WTC11 (cell line): ENCODE measurements around the gene NAV2. TPM values are rescaled to one million over a fixed set of nuclear protein-coding genes. Genes with fewer than 3 reads are reported as not detected.

Experiments
- ATAC-seq: fragments of 200-7000 bp; cut with Tn5 transposase; 2 replicates; pipeline ENCODE4 v1.10.0; 2021; ENCODE audit warnings: mild to moderate bottlenecking, moderate library complexity
- Bru-seq: library from RNA; stranded (reverse); fragments of 400-500 nt; gene quantifications from one replicate; lab custom pipeline; 2021; lab: Mats Ljungman, UMichigan
- CTCF ChIA-PET: fragments of 300-600 bp; sonication (Branson Sonifier 250); formaldehyde crosslinking; loops from one replicate; lab custom pipeline; 2021; ENCODE audit warnings: antibody characterized with exemption; lab: Charles Lee
- POLR2A ChIA-PET: fragments of 350-600 bp; sonication (Branson Sonifier 250); formaldehyde crosslinking; loops from one replicate; lab custom pipeline; 2021; ENCODE audit warnings: antibody characterized with exemption; lab: Charles Lee
- DNase-seq: peaks from one replicate; pipeline ENCODE4 v3.0.0; 2021; ENCODE audit warnings: low spot score
- H3K27ac Mint-ChIP-seq: 2 replicates; pipeline ENCODE4 v1.8.0; 2021; ENCODE audit warnings: mixed read lengths
- H3K27me3 Mint-ChIP-seq: 2 replicates; pipeline ENCODE4 v1.8.0; 2021; ENCODE audit warnings: low read depth, mild to moderate bottlenecking, moderate library complexity, mixed read lengths
- H3K36me3 Mint-ChIP-seq: 2 replicates; pipeline ENCODE4 v1.8.0; 2021; ENCODE audit warnings: mixed read lengths
- H3K4me1 Mint-ChIP-seq: 2 replicates; pipeline ENCODE4 v1.8.0; 2022; ENCODE audit warnings: mixed read lengths
- H3K4me3 Mint-ChIP-seq: 2 replicates; pipeline ENCODE4 v1.8.0; 2021; ENCODE audit warnings: mild to moderate bottlenecking, moderate library complexity, mixed read lengths
- H3K9me3 Mint-ChIP-seq: 2 replicates; pipeline ENCODE4 v1.8.0; 2021; ENCODE audit warnings: mixed read lengths
- ATF1 ChIP-seq: sonication (generic); formaldehyde crosslinking; IDR thresholded peaks from 2 replicates; pipeline ENCODE4 v1.8.1; 2023; ENCODE audit warnings: mild to moderate bottlenecking, moderate library complexity, missing genetic modification reagents
- E2F4 ChIP-seq: sonication (generic); formaldehyde crosslinking; IDR thresholded peaks from 2 replicates; pipeline ENCODE4 v1.8.1; 2022; ENCODE audit warnings: low read depth, mild to moderate bottlenecking, moderate library complexity, missing genetic modification reagents, borderline replicate concordance
- EMX1 ChIP-seq: fragments of 250-450 bp; sonication (Bioruptor Pico); IDR thresholded peaks from 2 replicates; pipeline ENCODE4 v1.8.0; 2021; ENCODE audit warnings: mild to moderate bottlenecking
- ESRRA ChIP-seq: sonication (generic); formaldehyde crosslinking; IDR thresholded peaks from 2 replicates; pipeline ENCODE4 v1.8.1; 2022; ENCODE audit warnings: mild to moderate bottlenecking, missing genetic modification reagents, borderline replicate concordance
- FOXP4 ChIP-seq: sonication (generic); formaldehyde crosslinking; IDR thresholded peaks from 2 replicates; pipeline ENCODE4 v1.8.0; 2022; ENCODE audit warnings: mild to moderate bottlenecking, missing genetic modification reagents
- GRHL2 ChIP-seq: fragments of 250-450 bp; sonication (Bioruptor Pico); IDR thresholded peaks from 2 replicates; pipeline ENCODE4 v1.8.0; 2022; ENCODE audit warnings: mild to moderate bottlenecking, moderate library complexity; ENCODE audit not compliant: insufficient replicate concordance, severe bottlenecking
- GTF2I ChIP-seq: fragments of 250-450 bp; sonication (Bioruptor Pico); conservative IDR thresholded peaks from 2 replicates; pipeline ENCODE4 v1.4.0; 2021; ENCODE audit warnings: mild to moderate bottlenecking
- JUN ChIP-seq: sonication (generic); formaldehyde crosslinking; IDR thresholded peaks from 2 replicates; pipeline ENCODE4 v1.8.0; 2023; ENCODE audit warnings: mild to moderate bottlenecking, missing genetic modification reagents
- KAT7 ChIP-seq: sonication (generic); formaldehyde crosslinking; IDR thresholded peaks from 2 replicates; pipeline ENCODE4 v1.8.1; 2023; ENCODE audit warnings: missing genetic modification reagents, mild to moderate bottlenecking, borderline replicate concordance
- MXD4 ChIP-seq: fragments of 250-450 bp; sonication (Bioruptor Pico); IDR thresholded peaks from 2 replicates; pipeline ENCODE4 v1.8.0; 2021; ENCODE audit warnings: mild to moderate bottlenecking, moderate library complexity, borderline replicate concordance
- NFATC4 ChIP-seq: fragments of 250-450 bp; sonication (Bioruptor Pico); IDR thresholded peaks from 2 replicates; pipeline ENCODE4 v1.9.0; 2021; ENCODE audit warnings: mild to moderate bottlenecking
- NFE2L1 ChIP-seq: sonication (generic); formaldehyde crosslinking; IDR thresholded peaks from 2 replicates; pipeline ENCODE4 v1.8.1; 2023; ENCODE audit warnings: missing genetic modification reagents
- NR1H2 ChIP-seq: sonication (generic); formaldehyde crosslinking; IDR thresholded peaks from 2 replicates; pipeline ENCODE4 v1.9.0; 2021; ENCODE audit warnings: mild to moderate bottlenecking, moderate library complexity, missing genetic modification reagents
- NR2C2 ChIP-seq: sonication (generic); formaldehyde crosslinking; IDR thresholded peaks from 2 replicates; pipeline ENCODE4 v1.8.0; 2022; ENCODE audit warnings: mild to moderate bottlenecking, missing genetic modification reagents
- STAT6 ChIP-seq: sonication (generic); formaldehyde crosslinking; conservative IDR thresholded peaks from 2 replicates; pipeline ENCODE4 v1.8.1; 2023; ENCODE audit warnings: mild to moderate bottlenecking, low read depth, missing genetic modification reagents, moderate library complexity
- TEAD4 ChIP-seq: sonication (generic); formaldehyde crosslinking; IDR thresholded peaks from 2 replicates; pipeline ENCODE4 v1.8.0; 2022; ENCODE audit warnings: mild to moderate bottlenecking, missing genetic modification reagents
- ZBTB43 ChIP-seq: sonication (generic); formaldehyde crosslinking; IDR thresholded peaks from 2 replicates; pipeline ENCODE4 v1.8.1; 2023; ENCODE audit warnings: mild to moderate bottlenecking, missing genetic modification reagents
- ZNF232 ChIP-seq: sonication (generic); formaldehyde crosslinking; IDR thresholded peaks from 2 replicates; pipeline ENCODE4 v1.8.0; 2022; ENCODE audit warnings: mild to moderate bottlenecking, missing genetic modification reagents
- ZSCAN18 ChIP-seq: fragments of 250-450 bp; sonication (Bioruptor Pico); IDR thresholded peaks from 2 replicates; pipeline ENCODE4 v2.1.2; 2022; ENCODE audit warnings: mild to moderate bottlenecking, moderate library complexity
- long read RNA-seq, 3 experiments: library from RNA in 1 of 3; library from capped mRNA in 1 of 3; library from polyadenylated mRNA in 1 of 3; unstranded in 2 of 3; stranded (forward) in 1 of 3; transcript quantifications; one replicate each; pipeline ENCODE4 v2.0.0, GENCODE V29; 2021
- total RNA-seq: library from RNA; stranded (reverse); gene quantifications from 3 replicates; pipeline ENCODE4 v1.2.3, GENCODE V29; 2021
- TF ChIP-seq, protein P1 (sequence below): sonication (generic); formaldehyde crosslinking; IDR thresholded peaks from 2 replicates; pipeline ENCODE4 v1.8.1; 2022; ENCODE audit warnings: mild to moderate bottlenecking, missing genetic modification reagents, moderate library complexity, borderline replicate concordance
- TF ChIP-seq, protein P2 (sequence below): fragments of 200-600 bp; IDR thresholded peaks from 2 replicates; pipeline ENCODE4 v1.8.0; 2022; ENCODE audit warnings: antibody characterized with exemption
- TF ChIP-seq, protein P3 (sequence below): sonication (generic); formaldehyde crosslinking; IDR thresholded peaks from 2 replicates; pipeline ENCODE4 v1.8.1; 2023; ENCODE audit warnings: mild to moderate bottlenecking, missing genetic modification reagents, moderate library complexity

Gene NAV2
- total RNA-seq (41.8 to 44.5 TPM (median 42.8 TPM) in 3 replicates), Bru-seq, nascent RNA (percentile 60 among the genes with signal in this experiment)
- long read RNA-seq, experiment 1, partial matches to known transcripts = 18 of 73 reads
- long read RNA-seq, experiment 1, other reads (novel, unspliced or antisense) = 52 of 73 reads
- long read RNA-seq, experiment 2, partial matches to known transcripts = 6 of 28 reads
- long read RNA-seq, experiment 2, other reads (novel, unspliced or antisense) = 21 of 28 reads
- long read RNA-seq, experiment 3, partial matches to known transcripts = 1 of 5 reads
- long read RNA-seq, experiment 3, other reads (novel, unspliced or antisense) = 4 of 5 reads

GRCh38 chr11:19712281-19713195 is at the start of gene NAV2:
TSS of gene NAV2 (plus strand) at chr11:19712837. CDS start at chr11:19713696, 859 bp downstream.
- ChIA-PET CTCF (interaction anchor here (0.8 to 1.4 kb wide), 6 partner anchors 26 to 190 kb away, joined by 3 to 7 read pairs (median 4); no protein-coding TSS in a partner anchor), POLR2A (interaction anchor here (0.6 kb wide), 2 partner anchors 32 to 470 kb away, joined by 3 read pairs; no protein-coding TSS in a partner anchor)
- TF ChIP-seq NFE2L1 (CRISPR knock-in tag) (0 out of 2 replicates have a peak, but pooled peaks have one; percentile 66), GRHL2 (CRISPR knock-in tag) (no peak), MXD4 (CRISPR knock-in tag) (no peak), JUN (CRISPR knock-in tag) (no peak), ESRRA (CRISPR knock-in tag) (peak; percentile 38; the same call in 1 of the 2 replicates), FOXP4 (CRISPR knock-in tag) (peak; percentile 46; the same call in 1 of the 2 replicates), EMX1 (CRISPR knock-in tag) (no peak), STAT6 (CRISPR knock-in tag) (no peak), GTF2I (no peak), NR2C2 (CRISPR knock-in tag) (peak; percentile 36; the same call in 1 of the 2 replicates), TEAD4 (CRISPR knock-in tag) (peak; percentile 61; the same call in 1 of the 2 replicates), NFATC4 (CRISPR knock-in tag) (no peak), ZBTB43 (CRISPR knock-in tag) (peak; percentile 68; the same call in 1 of the 2 replicates), NR1H2 (CRISPR knock-in tag) (no peak), ATF1 (CRISPR knock-in tag) (no peak), KAT7 (CRISPR knock-in tag) (no peak), E2F4 (CRISPR knock-in tag) (no peak; the same call in 1 of the 2 replicates), ZSCAN18 (CRISPR knock-in tag) (no peak), ZNF232 (CRISPR knock-in tag) (no peak)
- TF ChIP-seq, protein P1, sequence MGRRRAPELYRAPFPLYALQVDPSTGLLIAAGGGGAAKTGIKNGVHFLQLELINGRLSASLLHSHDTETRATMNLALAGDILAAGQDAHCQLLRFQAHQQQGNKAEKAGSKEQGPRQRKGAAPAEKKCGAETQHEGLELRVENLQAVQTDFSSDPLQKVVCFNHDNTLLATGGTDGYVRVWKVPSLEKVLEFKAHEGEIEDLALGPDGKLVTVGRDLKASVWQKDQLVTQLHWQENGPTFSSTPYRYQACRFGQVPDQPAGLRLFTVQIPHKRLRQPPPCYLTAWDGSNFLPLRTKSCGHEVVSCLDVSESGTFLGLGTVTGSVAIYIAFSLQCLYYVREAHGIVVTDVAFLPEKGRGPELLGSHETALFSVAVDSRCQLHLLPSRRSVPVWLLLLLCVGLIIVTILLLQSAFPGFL (CRISPR knock-in tag) = no peak
- TF ChIP-seq, protein P2, sequence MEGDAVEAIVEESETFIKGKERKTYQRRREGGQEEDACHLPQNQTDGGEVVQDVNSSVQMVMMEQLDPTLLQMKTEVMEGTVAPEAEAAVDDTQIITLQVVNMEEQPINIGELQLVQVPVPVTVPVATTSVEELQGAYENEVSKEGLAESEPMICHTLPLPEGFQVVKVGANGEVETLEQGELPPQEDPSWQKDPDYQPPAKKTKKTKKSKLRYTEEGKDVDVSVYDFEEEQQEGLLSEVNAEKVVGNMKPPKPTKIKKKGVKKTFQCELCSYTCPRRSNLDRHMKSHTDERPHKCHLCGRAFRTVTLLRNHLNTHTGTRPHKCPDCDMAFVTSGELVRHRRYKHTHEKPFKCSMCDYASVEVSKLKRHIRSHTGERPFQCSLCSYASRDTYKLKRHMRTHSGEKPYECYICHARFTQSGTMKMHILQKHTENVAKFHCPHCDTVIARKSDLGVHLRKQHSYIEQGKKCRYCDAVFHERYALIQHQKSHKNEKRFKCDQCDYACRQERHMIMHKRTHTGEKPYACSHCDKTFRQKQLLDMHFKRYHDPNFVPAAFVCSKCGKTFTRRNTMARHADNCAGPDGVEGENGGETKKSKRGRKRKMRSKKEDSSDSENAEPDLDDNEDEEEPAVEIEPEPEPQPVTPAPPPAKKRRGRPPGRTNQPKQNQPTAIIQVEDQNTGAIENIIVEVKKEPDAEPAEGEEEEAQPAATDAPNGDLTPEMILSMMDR = no peak
- TF ChIP-seq, protein P3, sequence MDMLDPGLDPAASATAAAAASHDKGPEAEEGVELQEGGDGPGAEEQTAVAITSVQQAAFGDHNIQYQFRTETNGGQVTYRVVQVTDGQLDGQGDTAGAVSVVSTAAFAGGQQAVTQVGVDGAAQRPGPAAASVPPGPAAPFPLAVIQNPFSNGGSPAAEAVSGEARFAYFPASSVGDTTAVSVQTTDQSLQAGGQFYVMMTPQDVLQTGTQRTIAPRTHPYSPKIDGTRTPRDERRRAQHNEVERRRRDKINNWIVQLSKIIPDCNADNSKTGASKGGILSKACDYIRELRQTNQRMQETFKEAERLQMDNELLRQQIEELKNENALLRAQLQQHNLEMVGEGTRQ (CRISPR knock-in tag) = no peak

More at GRCh38 chr11:19712281-19713195, at the start of gene NAV2:
- H3K9me3 Mint-ChIP-seq = no peaks in the 10 kb centered on the region
- H3K4me1 Mint-ChIP-seq = peaks cover 22% of the 10 kb centered on the region
- peak; percentile 93 for DNase-seq
- H3K4me3 Mint-ChIP-seq = peak within 1 kb of the TSS; percentile 83
- no peaks in the 10 kb centered on the region for H3K36me3 Mint-ChIP-seq
- peak; percentile 94 for ATAC-seq
- H3K27ac Mint-ChIP-seq = peak within 1 kb of the TSS; percentile 98
- peaks cover 63% of the 10 kb centered on the region for H3K27me3 Mint-ChIP-seq
